ENCODE measurements around the gene DMXL1. TPM values are rescaled to one million over a fixed set of nuclear protein-coding genes. Genes with fewer than 3 reads are reported as not detected.
"Not testable (repeated sequence)": the region's sequence is repeated elsewhere in the genome, so short reads cannot be mapped to it uniquely, and the experiment has no call there.

Gene DMXL1
- total and polyA plus RNA-seq, 4 donors: 4.3 to 38.1 (median 25.1) TPM

- no peak for DNase-seq (ENCODE audit: low spot score)
- no peak overlapping the region for H3K9ac ChIP-seq (ENCODE audit: low read depth in 1 of 2, low read length in 2 of 2)
- 97% methylated on average over 1 of the region's 1 CpG for WGBS
- no peak overlapping the region for H3K27ac ChIP-seq (ENCODE audit: low read depth in 1 of 2, low read length in 2 of 2)
- H3K4me3 ChIP-seq (ENCODE audit: low read depth in 1 of 3, low read length in 3 of 3): no peak overlapping the region
- peaks cover 1 to 8% (median 6%) of the 10 kb centered on the region in 4 donors for H3K36me3 ChIP-seq (ENCODE audit: control insufficient read depth in 4 of 4, insufficient read depth in 3 of 4, low read depth in 1 of 4, low read length in 3 of 4)
- TF ChIP-seq ZBTB33 (IDR thresholded peaks at IDR 0.05): no peak
- TF ChIP-seq NR2F2 (IDR thresholded peaks at IDR 0.05): no peak
- no peak for TF ChIP-seq MAX (IDR thresholded peaks at IDR 0.05)
- no peak for TF ChIP-seq SP1 (IDR thresholded peaks at IDR 0.05)
- no peak for TF ChIP-seq RAD21 (IDR thresholded peaks at IDR 0.05)
- no peak for TF ChIP-seq ATF3 (IDR thresholded peaks at IDR 0.05)
- TF ChIP-seq EGR1 (IDR thresholded peaks at IDR 0.05; ENCODE audit: low read depth in 2 of 2): no peak
- H3K4me1 ChIP-seq (ENCODE audit: control insufficient read depth in 4 of 4, insufficient read depth in 4 of 4, low read length in 3 of 4): no peaks in the 10 kb centered on the region
- no peaks in the 10 kb centered on the region for H3K9me3 ChIP-seq (ENCODE audit: control insufficient read depth in 4 of 4, low read length in 3 of 4)
- no peaks in the 10 kb centered on the region for H3K27me3 ChIP-seq (ENCODE audit: control insufficient read depth in 4 of 4, insufficient read depth in 4 of 4, low read length in 3 of 4)
Observed at GRCh38 chr5:119179857-119180641, 109.2 kb downstream of the DMXL1 start.

- not testable (repeated sequence) for DNase-seq (ENCODE audit: low spot score); H3K27ac ChIP-seq (ENCODE audit: low read depth in 1 of 2, low read length in 2 of 2); H3K36me3 ChIP-seq (ENCODE audit: control insufficient read depth in 4 of 4, insufficient read depth in 3 of 4, low read depth in 1 of 4, low read length in 3 of 4); H3K4me1 ChIP-seq (ENCODE audit: control insufficient read depth in 4 of 4, insufficient read depth in 4 of 4, low read length in 3 of 4); H3K9ac ChIP-seq (ENCODE audit: low read depth in 1 of 2, low read length in 2 of 2); H3K27me3 ChIP-seq (ENCODE audit: control insufficient read depth in 4 of 4, insufficient read depth in 4 of 4, low read length in 3 of 4); H3K9me3 ChIP-seq (ENCODE audit: control insufficient read depth in 4 of 4, low read length in 3 of 4); H3K4me3 ChIP-seq (ENCODE audit: low read depth in 1 of 3, low read length in 3 of 3)
- WGBS: 67% methylated on average over 2 of the region's 2 CpGs
Observed at GRCh38 chr5:119185512-119185911, 114.6 kb downstream of the DMXL1 start.

GRCh38 chr5:119187776-119188529, 117.1 kb downstream of the DMXL1 start:
- no peak overlapping the region for H3K27ac ChIP-seq (ENCODE audit: low read depth in 1 of 2, low read length in 2 of 2)
- no peak overlapping the region for H3K4me3 ChIP-seq (ENCODE audit: low read depth in 1 of 3, low read length in 3 of 3)
- no peaks in the 10 kb centered on the region for H3K4me1 ChIP-seq (ENCODE audit: control insufficient read depth in 4 of 4, insufficient read depth in 4 of 4, low read length in 3 of 4)
- H3K27me3 ChIP-seq (ENCODE audit: control insufficient read depth in 4 of 4, insufficient read depth in 4 of 4, low read length in 3 of 4): no peaks in the 10 kb centered on the region
- peak overlapping the region in 1 of 2 donors; percentile 28 for H3K9ac ChIP-seq (ENCODE audit: low read depth in 1 of 2, low read length in 2 of 2)
- WGBS: 89% methylated on average over 7 of the region's 7 CpGs
- H3K9me3 ChIP-seq (ENCODE audit: control insufficient read depth in 4 of 4, low read length in 3 of 4): no peaks in the 10 kb centered on the region
- peaks cover 0 to 12% (median 6%) of the 10 kb centered on the region in 4 donors for H3K36me3 ChIP-seq (ENCODE audit: control insufficient read depth in 4 of 4, insufficient read depth in 3 of 4, low read depth in 1 of 4, low read length in 3 of 4)
- no peak for DNase-seq (ENCODE audit: low spot score)
- TF ChIP-seq ZBTB33 (IDR thresholded peaks at IDR 0.05) (no peak), RXRA (IDR thresholded peaks at IDR 0.05) (no peak), EGR1 (IDR thresholded peaks at IDR 0.05; ENCODE audit: low read depth in 2 of 2) (no peak), YY1 (IDR thresholded peaks at IDR 0.05) (no peak), JUND (IDR thresholded peaks at IDR 0.05) (no peak), MAX (IDR thresholded peaks at IDR 0.05) (no peak), ATF3 (IDR thresholded peaks at IDR 0.05) (no peak), CTCF (IDR thresholded peaks at IDR 0.05; ENCODE audit: low read depth, low read length, missing input control) (no peak), GABPA (IDR thresholded peaks at IDR 0.05 in 1 of 2, conservative IDR thresholded peaks at IDR 0.05 in 1 of 2) (no peak), REST (IDR thresholded peaks at IDR 0.05) (no peak)

Data from liver (tissue), 9 donors.